Measurements from ENCODE around the gene SNX13.
"Not testable (repeated sequence)": the region's sequence is repeated elsewhere in the genome, so short reads cannot be mapped to it uniquely, and the experiment has no call there.

Gene SNX13

GRCh38 chr7:17909310-17909709, 31.0 kb downstream of the SNX13 start:
- DNase-seq: not testable (repeated sequence)

- DNase-seq: no peak
These were observed 33.3 kb downstream of the SNX13 start for GRCh38 chr7:17907014-17907413.

- no peak for DNase-seq
These were observed 37.0 kb downstream of the SNX13 start for GRCh38 chr7:17903337-17903736.

GRCh38 chr7:17902599-17902998, 37.7 kb downstream of the SNX13 start:
- no peak for DNase-seq

GRCh38 chr7:17900464-17900863, 39.8 kb downstream of the SNX13 start:
- DNase-seq: no peak

- DNase-seq: no peak
These were observed 42.2 kb downstream of the SNX13 start for GRCh38 chr7:17898111-17898510.

GRCh38 chr7:17887286-17887685, 53.0 kb downstream of the SNX13 start:
- no peak for DNase-seq

- DNase-seq: no peak
These were observed 57.6 kb downstream of the SNX13 start for GRCh38 chr7:17882685-17883084.

- no peak for DNase-seq
These were observed 61.1 kb downstream of the SNX13 start for GRCh38 chr7:17879075-17879661.

GRCh38 chr7:17878627-17879026, 61.7 kb downstream of the SNX13 start:
- DNase-seq: no peak

GRCh38 chr7:17871815-17872533, 68.3 kb downstream of the SNX13 start:
- no peak for DNase-seq

GRCh38 chr7:17870406-17870805, 69.9 kb downstream of the SNX13 start:
- no peak for DNase-seq

GRCh38 chr7:17863809-17864143, 76.5 kb downstream of the SNX13 start:
- no peak for DNase-seq

- no peak for DNase-seq
These were observed 77.0 kb downstream of the SNX13 start for GRCh38 chr7:17863095-17863808.

- DNase-seq: no peak
These were observed 84.0 kb downstream of the SNX13 start for GRCh38 chr7:17856251-17856650.

GRCh38 chr7:17855202-17855601, 85.1 kb downstream of the SNX13 start:
- DNase-seq: no peak

GRCh38 chr7:17854261-17855047, 85.8 kb downstream of the SNX13 start:
- DNase-seq: no peak

- no peak for DNase-seq
These were observed 87.9 kb downstream of the SNX13 start for GRCh38 chr7:17852361-17852760.

- DNase-seq: no peak
These were observed 90.8 kb downstream of the SNX13 start for GRCh38 chr7:17849504-17849903.

GRCh38 chr7:17848516-17848915, 91.8 kb downstream of the SNX13 start:
- DNase-seq: no peak

GRCh38 chr7:17846935-17847334, 93.4 kb downstream of the SNX13 start:
- DNase-seq: no peak

GRCh38 chr7:17845197-17845547, 95.1 kb downstream of the SNX13 start:
- no peak for DNase-seq

GRCh38 chr7:17844514-17845196, 95.6 kb downstream of the SNX13 start:
- DNase-seq: no peak

All from NCI-H510A treated with DMSO at 0.1 percent for 48 hours (cell line).